SJCRH30 (cell line): Measurements from ENCODE around the gene SPINK4. TPM values are rescaled to one million over a fixed set of nuclear protein-coding genes. Genes with fewer than 3 reads are reported as not detected.
A peak's percentile ranks its signal among the peaks of the same experiment; 100 is the strongest.

Experiments used
- DNase-seq, 2 experiments: peaks; one replicate each; pipeline ENCODE4 v3.0.0-alpha.2; 2015 to 2020
- H3K27ac ChIP-seq: fragments of 250-450 bp; sonication (Bioruptor Pico); 2 replicates; pipeline ENCODE4 v1.5.1; 2020; ENCODE audit warnings: mild to moderate bottlenecking, moderate library complexity
- H3K27me3 ChIP-seq: fragments of 250-450 bp; sonication (Bioruptor Pico); 2 replicates; pipeline ENCODE4 v1.5.1; 2020; ENCODE audit warnings: mild to moderate bottlenecking, moderate library complexity
- H3K36me3 ChIP-seq: fragments of 250-450 bp; sonication (Bioruptor Pico); 2 replicates; pipeline ENCODE4 v1.5.1; 2020; ENCODE audit warnings: mild to moderate bottlenecking, moderate library complexity
- H3K4me1 ChIP-seq: fragments of 250-450 bp; sonication (Bioruptor Pico); 2 replicates; pipeline ENCODE4 v1.5.1; 2020; ENCODE audit warnings: mild to moderate bottlenecking, moderate library complexity
- H3K4me3 ChIP-seq: fragments of 250-450 bp; sonication (Bioruptor Pico); 2 replicates; pipeline ENCODE4 v1.5.1; 2020; ENCODE audit warnings: mild to moderate bottlenecking, moderate library complexity
- H3K9me3 ChIP-seq: fragments of 250-450 bp; sonication (Bioruptor Pico); replicated peaks from 2 replicates; pipeline ENCODE4 v1.5.1; 2020; ENCODE audit warnings: mild to moderate bottlenecking, moderate library complexity
- total RNA-seq: library from RNA; depleted of rRNA; stranded (reverse); fragments of >200 nt; shearing (Covaris generic); gene quantifications from 2 replicates; pipeline ENCODE4 v1.2.3, GENCODE V29; 2014

SPINK4 gene
- total RNA-seq, 1 experiment from 2014 or later = not detected

DNA sequence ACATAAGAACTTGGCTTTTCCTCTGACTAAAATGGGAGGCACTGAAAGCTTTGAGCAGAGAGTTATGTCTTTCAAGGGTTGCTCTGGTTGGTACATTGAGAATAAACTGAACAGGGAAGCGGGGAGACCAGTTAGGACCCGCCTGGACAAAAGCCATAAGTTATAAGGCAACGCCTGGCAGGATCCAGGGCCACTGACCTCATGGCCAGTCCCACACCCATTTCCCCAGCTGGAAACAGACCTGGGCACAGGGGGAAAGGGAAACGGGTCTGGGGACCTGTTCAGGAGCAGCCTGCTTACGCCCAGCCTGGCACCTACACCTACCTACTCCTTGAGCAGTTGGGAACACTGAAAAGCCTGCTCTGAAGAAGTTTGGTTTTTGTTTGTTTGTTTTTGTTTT lies 1.3 kb downstream of the SPINK4 start:
- Histone ChIP-seq H3K9me3 (no peaks in the 10 kb centered on the region), H3K4me3 (no peak overlapping the region), H3K36me3 (no peaks in the 10 kb centered on the region), H3K4me1 (peaks cover 6% of the 10 kb centered on the region; the same call in 1 of the 2 replicates), H3K27ac (no peak overlapping the region), H3K27me3 (no peaks in the 10 kb centered on the region)
- DNase-seq = no peak

DNA sequence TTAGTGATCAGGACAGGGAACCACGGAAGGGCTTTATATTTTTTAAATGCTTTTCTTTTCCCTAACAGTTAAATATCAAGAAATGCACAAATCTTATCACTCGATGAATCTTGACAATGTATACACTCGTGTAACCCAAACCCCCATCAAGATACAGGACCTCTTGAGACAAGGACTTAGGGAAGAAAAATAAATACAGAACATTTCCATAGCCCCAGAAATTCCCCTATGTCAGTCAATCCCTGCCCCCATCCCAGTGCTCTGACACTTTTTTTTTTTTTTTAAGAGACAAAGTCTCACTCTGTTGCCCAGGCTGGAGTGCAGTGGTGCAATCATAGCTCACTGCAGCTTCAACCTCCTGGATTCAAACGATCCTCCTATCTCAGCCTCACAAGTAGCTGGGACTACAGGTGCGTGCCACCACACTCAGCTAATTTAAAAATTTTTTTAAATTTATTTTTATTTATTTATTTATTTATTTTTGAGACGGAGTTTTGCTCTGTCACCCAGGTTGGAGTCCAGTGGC lies 2.7 kb downstream of the SPINK4 start:
- Histone ChIP-seq H3K9me3 (no peaks in the 10 kb centered on the region), H3K27me3 (no peaks in the 10 kb centered on the region), H3K4me3 (no peak overlapping the region), H3K27ac (no peak overlapping the region), H3K4me1 (peaks cover 6% of the 10 kb centered on the region; the same call in 1 of the 2 replicates), H3K36me3 (no peaks in the 10 kb centered on the region)
- no peak for DNase-seq

DNA sequence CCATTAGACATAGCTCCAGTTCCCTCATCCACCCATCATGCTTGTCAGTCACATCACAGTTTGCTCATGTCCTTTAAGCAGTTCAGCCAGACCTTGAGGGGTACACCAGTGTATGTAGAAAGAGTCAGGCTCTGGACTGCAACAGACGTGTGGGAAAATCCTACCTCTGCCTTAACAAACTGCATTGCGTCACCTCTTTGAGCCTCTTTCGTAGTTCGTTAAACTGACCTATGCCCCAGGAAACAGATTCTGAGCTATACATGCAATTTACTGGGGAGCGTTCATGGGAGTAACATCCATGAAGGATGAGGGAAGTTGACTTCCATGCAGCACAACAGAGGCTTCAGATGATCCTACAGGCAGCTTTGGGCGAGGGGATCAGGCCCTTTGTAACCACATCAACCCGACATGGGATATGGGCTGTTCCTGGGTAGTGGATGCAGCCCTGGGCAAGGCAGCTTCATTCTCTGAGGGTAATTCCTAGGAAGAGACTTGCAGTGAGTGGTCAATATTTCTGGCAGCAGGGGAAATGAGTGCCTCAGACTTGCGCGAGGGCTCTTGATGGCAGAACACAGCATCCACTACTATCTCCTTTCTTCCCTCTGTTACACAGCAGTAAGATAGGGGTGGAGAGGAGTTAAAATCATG lies 4.3 kb downstream of the SPINK4 start:
- Histone ChIP-seq H3K4me3 (no peak overlapping the region), H3K27ac (no peak overlapping the region), H3K36me3 (no peaks in the 10 kb centered on the region), H3K9me3 (no peaks in the 10 kb centered on the region), H3K27me3 (no peaks in the 10 kb centered on the region), H3K4me1 (peaks cover 6% of the 10 kb centered on the region; the same call in 1 of the 2 replicates)
- DNase-seq = no peak

DNA sequence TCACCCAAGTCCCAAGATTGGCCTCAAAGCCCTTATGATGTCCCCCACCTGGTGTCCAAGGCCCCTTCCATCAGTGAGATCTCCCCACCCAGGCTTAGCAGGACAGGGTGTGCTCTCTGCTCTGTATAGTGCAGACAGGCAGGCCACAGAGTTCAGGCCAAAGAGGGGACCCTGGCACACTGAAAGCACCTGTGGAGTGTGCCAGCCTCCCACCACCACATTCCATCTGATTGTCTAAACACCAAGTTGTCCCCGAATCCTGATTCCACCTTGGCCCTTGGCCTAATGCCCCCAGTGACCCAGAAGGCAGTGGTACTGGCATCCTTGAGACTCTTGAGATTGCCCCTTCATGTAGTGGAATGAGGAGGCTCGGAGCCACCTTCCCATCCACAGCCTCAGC lies 5.4 kb downstream of the SPINK4 start:
- peaks cover under 1% of the 10 kb centered on the region; the same call in 1 of the 2 replicates for H3K4me1 ChIP-seq
- no peaks in the 10 kb centered on the region for H3K9me3 ChIP-seq
- DNase-seq = no peak
- H3K4me3 ChIP-seq = no peak overlapping the region
- H3K27me3 ChIP-seq = no peaks in the 10 kb centered on the region
- H3K27ac ChIP-seq = no peak overlapping the region
- no peaks in the 10 kb centered on the region for H3K36me3 ChIP-seq

GRCh38 chr9:33246269-33246860 lies 6.4 kb downstream of the SPINK4 start:
- Histone ChIP-seq H3K4me1 (no peaks in the 10 kb centered on the region), H3K27me3 (no peaks in the 10 kb centered on the region), H3K9me3 (no peaks in the 10 kb centered on the region), H3K27ac (no peak overlapping the region), H3K36me3 (no peaks in the 10 kb centered on the region), H3K4me3 (no peak overlapping the region)
- DNase-seq = no peak

DNA sequence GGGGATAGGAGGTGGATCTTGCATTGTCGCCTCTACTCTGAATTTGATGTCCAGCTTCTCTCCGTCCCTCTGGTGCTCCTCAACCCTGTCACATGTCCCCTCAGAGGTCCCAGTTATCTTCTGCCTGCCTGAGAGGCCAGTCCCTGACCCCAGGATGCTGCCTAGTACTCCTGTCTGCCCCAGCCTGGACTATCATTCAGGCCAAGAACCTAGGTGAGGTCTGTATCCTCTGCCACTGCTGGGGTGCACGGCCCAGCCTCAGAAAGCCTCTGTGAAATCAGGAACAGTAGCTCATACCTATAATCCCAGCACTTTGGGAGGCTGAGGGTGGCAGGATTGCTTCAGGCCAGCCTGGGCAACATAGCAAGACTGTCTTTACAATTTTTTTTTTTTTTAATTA lies 8.6 kb downstream of the SPINK4 start:
- Histone ChIP-seq H3K4me3 (no peak overlapping the region), H3K27me3 (no peaks in the 10 kb centered on the region), H3K9me3 (no peaks in the 10 kb centered on the region), H3K4me1 (no peaks in the 10 kb centered on the region), H3K36me3 (peaks cover 12% of the 10 kb centered on the region), H3K27ac (no peak overlapping the region)
- DNase-seq = no peak

- Histone ChIP-seq H3K4me3 (no peak overlapping the region), H3K9me3 (no peaks in the 10 kb centered on the region), H3K36me3 (peaks cover 13% of the 10 kb centered on the region), H3K27ac (no peak overlapping the region), H3K4me1 (no peaks in the 10 kb centered on the region), H3K27me3 (no peaks in the 10 kb centered on the region)
- no peak for DNase-seq
Measured at GRCh38 chr9:33249087-33249658, 9.2 kb downstream of the SPINK4 start.

GRCh38 chr9:33249983-33250382 lies 10.0 kb downstream of the SPINK4 start:
- peaks cover 7% of the 10 kb centered on the region for H3K4me1 ChIP-seq
- no peaks in the 10 kb centered on the region for H3K9me3 ChIP-seq
- no peaks in the 10 kb centered on the region for H3K27me3 ChIP-seq
- H3K36me3 ChIP-seq = peaks cover 21% of the 10 kb centered on the region
- no peak overlapping the region for H3K4me3 ChIP-seq
- no peak for DNase-seq
- no peak overlapping the region for H3K27ac ChIP-seq

- Histone ChIP-seq H3K4me3 (no peak overlapping the region), H3K4me1 (peaks cover 9% of the 10 kb centered on the region), H3K9me3 (no peaks in the 10 kb centered on the region), H3K36me3 (peaks cover 26% of the 10 kb centered on the region), H3K27ac (no peak overlapping the region), H3K27me3 (no peaks in the 10 kb centered on the region)
- DNase-seq = no peak
Measured at GRCh38 chr9:33250458-33250995, 10.6 kb downstream of the SPINK4 start.

- Histone ChIP-seq H3K27ac (peak overlapping the region; percentile 24), H3K27me3 (no peaks in the 10 kb centered on the region), H3K4me1 (peaks cover 9% of the 10 kb centered on the region), H3K36me3 (peaks cover 57% of the 10 kb centered on the region), H3K4me3 (no peak overlapping the region), H3K9me3 (no peaks in the 10 kb centered on the region)
- peak; percentile 31 to 61 for DNase-seq
Measured at GRCh38 chr9:33254211-33254610, 14.2 kb downstream of the SPINK4 start.

GRCh38 chr9:33255014-33255413 lies 15.0 kb downstream of the SPINK4 start:
- peaks cover 64% of the 10 kb centered on the region for H3K36me3 ChIP-seq

GRCh38 chr9:33255471-33255870 lies 15.5 kb downstream of the SPINK4 start:
- Histone ChIP-seq H3K27me3 (no peaks in the 10 kb centered on the region), H3K36me3 (peaks cover 69% of the 10 kb centered on the region), H3K4me1 (peaks cover 9% of the 10 kb centered on the region), H3K27ac (no peak overlapping the region), H3K4me3 (no peak overlapping the region), H3K9me3 (no peaks in the 10 kb centered on the region)
- DNase-seq = no peak

More at GRCh38 chr9:33255014-33255413, 15.0 kb downstream of the SPINK4 start:
- no peaks in the 10 kb centered on the region for H3K9me3 ChIP-seq
- no peak overlapping the region; the same call in 1 of the 2 replicates for H3K27ac ChIP-seq
- peaks cover 9% of the 10 kb centered on the region for H3K4me1 ChIP-seq
- H3K27me3 ChIP-seq = no peaks in the 10 kb centered on the region
- no peak overlapping the region for H3K4me3 ChIP-seq
- no peak for DNase-seq

DNA sequence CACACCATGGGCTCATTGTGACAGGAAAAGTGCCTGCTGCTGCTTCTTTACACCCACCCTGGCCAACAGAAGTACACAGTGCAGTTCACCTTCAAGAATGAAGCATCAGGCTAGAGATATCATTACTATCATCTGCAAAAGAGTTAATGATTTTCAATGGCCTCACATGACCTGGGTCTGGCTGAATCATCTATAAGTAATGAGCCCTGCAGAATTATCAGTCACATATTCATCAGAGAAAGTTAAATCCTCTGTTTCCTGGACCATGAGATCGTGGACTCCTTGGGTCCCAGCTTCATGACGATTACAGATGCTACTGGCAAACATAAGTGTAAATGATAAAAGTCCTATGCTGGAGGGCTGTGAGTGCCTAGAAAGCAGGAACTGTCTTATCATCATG lies 16.3 kb downstream of the SPINK4 start:
- H3K27me3 ChIP-seq = no peaks in the 10 kb centered on the region
- no peak for DNase-seq
- no peak overlapping the region for H3K4me3 ChIP-seq
- H3K36me3 ChIP-seq = peaks cover 76% of the 10 kb centered on the region
- no peaks in the 10 kb centered on the region for H3K9me3 ChIP-seq
- H3K4me1 ChIP-seq = peaks cover 9% of the 10 kb centered on the region
- H3K27ac ChIP-seq = no peak overlapping the region

GRCh38 chr9:33257276-33257675 lies 17.3 kb downstream of the SPINK4 start:
- H3K27ac ChIP-seq = no peak overlapping the region
- H3K36me3 ChIP-seq = peaks cover 84% of the 10 kb centered on the region
- H3K27me3 ChIP-seq = no peaks in the 10 kb centered on the region
- DNase-seq = no peak
- no peak overlapping the region for H3K4me3 ChIP-seq
- H3K9me3 ChIP-seq = no peaks in the 10 kb centered on the region
- peaks cover 9% of the 10 kb centered on the region for H3K4me1 ChIP-seq

DNA sequence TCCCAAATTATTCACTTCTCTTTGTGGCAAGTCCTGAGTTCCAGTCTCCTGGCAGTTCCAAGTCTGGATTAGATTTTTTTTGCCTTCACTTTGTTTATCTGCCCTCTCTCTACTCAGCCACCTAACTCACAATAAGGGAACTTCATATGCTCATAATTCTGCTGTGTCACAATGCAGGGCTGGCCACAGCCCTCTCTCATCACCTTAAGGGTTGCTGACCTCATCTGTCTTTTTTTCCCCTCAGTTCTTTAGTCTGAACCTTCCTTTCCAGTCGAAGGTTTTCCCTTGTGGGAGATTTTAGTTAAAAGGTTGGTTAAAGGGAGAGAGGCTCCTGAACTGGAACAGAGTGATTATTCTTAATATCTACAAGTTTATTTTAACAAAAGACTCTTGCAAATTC lies 20.4 kb downstream of the SPINK4 start:
- no peak overlapping the region for H3K27ac ChIP-seq
- peaks cover 62% of the 10 kb centered on the region for H3K36me3 ChIP-seq
- H3K27me3 ChIP-seq = no peaks in the 10 kb centered on the region
- H3K4me3 ChIP-seq = no peak overlapping the region
- no peak for DNase-seq
- peaks cover 2% of the 10 kb centered on the region; the same call in 1 of the 2 replicates for H3K4me1 ChIP-seq
- H3K9me3 ChIP-seq = no peaks in the 10 kb centered on the region
